Lower leg skin (tissue), 3 donors: ENCODE results near the gene ANKRD17.

Experiments
- CTCF ChIP-seq, 3 donors: fragments of 450-650 bp; IDR thresholded peaks; one replicate each; pipeline ENCODE4 v1.5.1; 2016; ENCODE audit warnings: antibody characterized with exemption in 3 of 3, mild to moderate bottlenecking in 3 of 3, moderate library complexity in 2 of 3
- POLR2A ChIP-seq, 2 donors: fragments of 450-650 bp; IDR thresholded peaks; one replicate each; pipeline ENCODE4 v1.6.1; 2016 to 2017; ENCODE audit warnings: antibody characterized with exemption in 2 of 2, mild to moderate bottlenecking in 1 of 2, moderate library complexity in 1 of 2

GRCh38 chr4:73234712-73235111 is 23.9 kb downstream of the ANKRD17 start:
- TF ChIP-seq CTCF (IDR thresholded peaks at IDR 0.05) (no peak), POLR2A (IDR thresholded peaks at IDR 0.05) (no peak)
